EL (cell line): ENCODE measurements around the gene MS4A10.

Experiments
- DNase-seq: peaks from one replicate; pipeline ENCODE4 v3.0.0-alpha.2; 2016

Gene MS4A10

GRCh38 chr11:60830478-60831142 lies 45.5 kb downstream of the MS4A10 start:
- no peak for DNase-seq

- DNase-seq = peak; percentile 72
Measured at GRCh38 chr11:60831143-60831500, 46.0 kb downstream of the MS4A10 start.

GRCh38 chr11:60831501-60832079 lies 46.5 kb downstream of the MS4A10 start:
- DNase-seq = peak; percentile 66

DNA sequence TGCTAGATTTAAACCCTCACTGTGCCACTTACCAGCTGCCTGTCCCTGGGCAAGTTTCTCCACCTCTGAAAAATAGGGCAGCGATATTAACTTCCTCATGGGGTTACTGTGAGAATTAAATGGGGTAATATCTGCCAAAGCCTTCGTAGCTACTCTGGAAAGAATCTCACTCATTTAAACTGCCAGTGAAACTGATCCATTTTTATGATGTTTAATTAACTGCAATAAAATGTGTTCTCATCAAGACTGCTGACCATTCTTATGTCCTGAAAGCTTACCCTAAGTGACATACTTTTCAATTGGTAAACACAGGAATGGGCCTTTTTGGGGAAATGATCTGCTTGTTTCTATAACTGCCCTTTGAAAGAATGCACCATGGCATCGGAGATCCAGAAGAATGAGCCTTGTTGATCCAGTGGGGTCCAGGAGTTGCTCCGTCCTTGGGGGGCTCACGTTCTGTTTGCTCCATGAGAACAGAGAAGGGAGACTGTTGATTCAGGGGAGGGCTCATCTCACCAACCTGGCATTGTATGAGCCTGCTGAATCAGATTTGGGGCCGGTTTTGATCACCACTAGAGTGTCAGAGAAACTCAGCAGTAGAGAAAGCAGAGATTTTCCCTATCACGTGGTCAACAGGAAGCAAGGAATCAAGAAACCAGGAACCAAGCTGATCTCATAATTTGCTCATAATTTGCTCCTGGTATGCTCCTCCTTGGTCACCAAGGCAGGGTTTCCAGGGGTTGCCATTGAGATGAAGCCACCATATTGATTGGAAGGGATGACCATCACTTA lies 49.8 kb downstream of the MS4A10 start:
- no peak for DNase-seq

DNA sequence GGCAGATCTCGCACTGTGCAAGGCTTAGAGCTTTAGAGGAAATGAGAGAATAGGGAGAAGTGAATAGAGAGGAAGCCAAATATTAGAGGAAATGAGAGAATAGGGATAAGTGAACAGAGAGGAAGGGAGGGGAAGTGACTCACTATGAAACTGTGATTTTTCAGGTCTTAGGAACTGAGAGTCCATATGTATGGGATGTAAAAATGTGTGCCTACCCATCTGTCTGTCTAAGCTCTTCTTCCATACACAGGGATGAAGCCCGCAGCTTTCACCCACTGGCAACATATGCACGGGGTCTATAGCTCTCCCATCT lies 50.4 kb downstream of the MS4A10 start:
- peak; percentile 30 for DNase-seq

DNA sequence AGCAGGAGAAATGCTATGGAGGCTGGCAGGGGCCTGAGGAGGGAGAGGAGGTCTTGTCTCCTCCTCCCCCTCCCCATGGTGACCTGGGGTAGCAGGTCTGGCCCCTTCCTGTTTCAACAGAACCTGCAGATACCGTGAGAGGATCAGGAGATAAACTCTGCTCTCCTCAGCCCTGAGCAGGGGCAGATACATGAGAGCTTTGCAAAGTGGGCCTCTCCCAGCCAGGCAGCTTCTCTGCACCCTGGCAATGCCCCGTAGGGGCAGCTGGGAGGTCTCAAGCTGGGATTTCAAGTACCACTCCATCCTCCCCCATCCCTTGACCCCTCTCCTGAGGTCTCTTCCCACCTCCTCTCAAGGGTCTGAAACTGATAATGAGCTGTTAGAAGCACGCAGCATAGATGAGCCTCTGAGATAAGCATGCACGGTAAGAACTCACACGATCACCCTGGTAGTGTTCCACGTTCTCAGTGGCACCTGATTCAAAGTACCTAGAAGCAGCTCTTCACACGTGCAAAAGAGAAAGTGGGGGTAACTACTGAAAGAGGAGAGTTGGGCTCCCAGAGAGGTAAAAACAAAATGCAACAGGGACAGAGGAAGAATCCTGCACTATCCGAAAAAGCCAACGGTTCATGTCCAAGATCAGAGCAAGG lies 51.9 kb downstream of the MS4A10 start:
- DNase-seq = no peak

GRCh38 chr11:60838132-60838531 lies 53.0 kb downstream of the MS4A10 start:
- no peak for DNase-seq

GRCh38 chr11:60840470-60841430 lies 55.6 kb downstream of the MS4A10 start:
- DNase-seq = peak; percentile 90

GRCh38 chr11:60841797-60842667 lies 56.9 kb downstream of the MS4A10 start, which contains the start of gene CCDC86:
Gene CCDC86, plus strand, starts transcription at chr11:60842113. Its CDS starts 12 bp downstream, at chr11:60842125.
- DNase-seq = peak; percentile 94

DNA sequence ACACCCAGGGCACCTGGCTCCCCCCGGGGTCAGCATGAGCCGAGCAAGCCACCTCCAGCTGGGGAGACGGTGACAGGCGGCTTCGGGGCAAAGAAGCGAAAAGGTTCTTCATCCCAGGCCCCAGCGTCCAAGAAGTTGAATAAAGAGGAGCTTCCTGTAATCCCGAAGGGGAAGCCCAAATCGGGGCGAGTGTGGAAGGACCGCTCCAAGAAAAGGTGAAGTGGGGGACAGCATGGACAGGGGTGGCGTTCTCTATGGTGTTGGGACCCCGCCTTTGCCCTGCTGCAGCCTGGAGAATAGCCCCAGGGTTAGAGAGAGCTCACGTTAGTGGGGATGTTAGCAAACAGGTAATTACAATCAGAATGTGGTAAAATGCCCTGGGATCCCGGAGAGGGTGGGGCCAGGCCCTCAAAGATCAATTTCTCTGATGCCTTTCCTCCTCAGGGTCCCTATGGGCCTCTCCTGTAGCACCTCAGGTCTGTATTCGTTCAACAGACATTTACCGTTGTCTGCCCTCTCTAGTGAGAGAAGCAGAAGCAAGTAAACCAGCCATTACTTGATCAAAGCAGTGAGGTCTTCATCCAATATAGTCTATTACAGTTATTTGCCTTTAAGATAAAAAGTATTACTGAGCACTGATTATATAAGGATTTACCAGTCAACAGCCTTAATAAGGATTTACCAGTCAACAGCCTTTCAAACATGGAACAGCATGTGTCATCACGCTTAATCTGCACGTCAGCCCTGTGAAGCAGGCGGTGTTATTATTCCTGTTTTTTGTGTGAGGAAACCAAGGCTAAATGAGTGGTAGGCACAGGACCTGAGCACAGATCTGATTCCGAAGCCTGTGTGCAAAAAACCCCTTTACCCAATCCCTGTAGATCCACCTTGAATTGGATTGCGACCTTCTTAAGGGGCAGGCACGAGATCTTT lies 57.8 kb downstream of the MS4A10 start:
- DNase-seq = no peak

- DNase-seq = peak; percentile 28
Measured at GRCh38 chr11:60844045-60844869, 59.1 kb downstream of the MS4A10 start.

DNA sequence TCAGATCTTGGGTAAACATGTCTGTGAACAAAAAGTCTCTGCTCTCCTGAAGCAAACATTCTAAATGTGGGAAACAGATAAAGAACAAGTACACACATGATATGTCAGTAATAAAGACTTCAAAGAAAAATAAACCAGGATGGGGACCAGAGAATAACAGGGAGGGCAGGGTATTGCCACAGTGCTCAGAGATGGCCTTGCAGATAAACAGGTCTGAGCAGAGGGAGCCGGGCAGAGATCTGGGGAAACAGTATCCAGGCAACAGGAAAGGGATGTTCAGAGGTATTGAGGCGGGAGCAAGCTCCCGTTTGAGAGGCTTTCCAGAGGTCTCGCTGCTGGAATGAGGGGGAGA lies 59.7 kb downstream of the MS4A10 start:
- DNase-seq = no peak

GRCh38 chr11:60845338-60845737 lies 60.2 kb downstream of the MS4A10 start:
- DNase-seq = no peak

- no peak for DNase-seq
Measured at GRCh38 chr11:60847281-60847680, 62.1 kb downstream of the MS4A10 start.

DNA sequence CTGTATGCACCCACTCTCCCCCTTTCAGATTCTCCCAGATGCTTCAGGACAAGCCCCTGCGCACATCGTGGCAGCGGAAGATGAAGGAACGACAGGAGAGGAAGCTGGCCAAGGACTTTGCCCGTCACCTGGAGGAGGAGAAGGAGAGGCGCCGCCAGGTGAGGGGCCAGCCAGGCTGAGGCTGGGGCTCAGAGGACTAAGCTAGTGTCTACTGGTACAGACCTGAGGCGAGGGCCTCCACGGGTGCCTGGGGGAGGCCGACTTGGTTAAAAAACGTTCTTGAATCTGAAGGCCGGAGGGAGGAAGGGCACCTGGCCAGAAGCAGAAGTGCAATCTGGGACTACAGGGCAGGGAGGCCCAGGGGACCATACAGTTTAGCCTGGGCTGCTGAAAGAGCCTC lies 62.8 kb downstream of the MS4A10 start:
- no peak for DNase-seq

DNA sequence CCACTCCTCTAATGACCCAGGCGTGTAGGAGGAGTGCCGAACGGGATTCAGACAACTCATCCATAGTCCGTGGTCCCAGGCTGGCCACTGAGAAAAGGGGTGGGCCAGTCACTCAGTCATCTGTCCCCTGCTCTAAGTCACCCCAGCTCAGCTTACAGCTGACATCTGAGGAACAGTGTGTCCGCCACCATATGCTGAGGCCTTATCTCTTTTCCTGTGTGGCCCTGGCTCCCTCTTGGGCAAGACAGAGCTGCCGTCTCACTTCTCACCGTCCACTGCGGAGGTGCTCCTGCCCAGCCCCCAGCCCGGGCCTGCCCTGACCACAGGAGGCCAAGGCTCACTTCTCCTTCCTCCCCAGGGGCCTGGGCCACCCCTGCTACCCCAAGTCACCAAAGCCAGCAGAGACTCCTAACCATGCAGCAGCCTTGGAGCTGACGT lies 63.6 kb downstream of the MS4A10 start:
- no peak for DNase-seq

GRCh38 chr11:60849641-60850520 lies 64.7 kb downstream of the MS4A10 start:
- no peak for DNase-seq
